AG09319 (cell line): ENCODE results near the gene NHERF1.

Experiments used
- DNase-seq: peaks from one replicate; pipeline ENCODE4 v3.0.0-alpha.2; 2010; ENCODE audit warnings: low read depth; ENCODE audit errors: extremely low read depth
- CTCF ChIP-seq: IDR thresholded peaks from 2 replicates; pipeline ENCODE4 v1.5.1; 2011; ENCODE audit warnings: low read depth, mild to moderate bottlenecking, inconsistent platforms, low read length, moderate library complexity

Gene NHERF1

GRCh38 chr17:74780443-74781238 lies 32.2 kb downstream of the NHERF1 start:
- DNase-seq: no peak
- no peak for TF ChIP-seq CTCF

- DNase-seq: no peak
- TF ChIP-seq CTCF: no peak
Observed at GRCh38 chr17:74782571-74782970, 34.1 kb downstream of the NHERF1 start.

- no peak for TF ChIP-seq CTCF
- DNase-seq: no peak
Observed at GRCh38 chr17:74784125-74784810, 35.8 kb downstream of the NHERF1 start.

DNA sequence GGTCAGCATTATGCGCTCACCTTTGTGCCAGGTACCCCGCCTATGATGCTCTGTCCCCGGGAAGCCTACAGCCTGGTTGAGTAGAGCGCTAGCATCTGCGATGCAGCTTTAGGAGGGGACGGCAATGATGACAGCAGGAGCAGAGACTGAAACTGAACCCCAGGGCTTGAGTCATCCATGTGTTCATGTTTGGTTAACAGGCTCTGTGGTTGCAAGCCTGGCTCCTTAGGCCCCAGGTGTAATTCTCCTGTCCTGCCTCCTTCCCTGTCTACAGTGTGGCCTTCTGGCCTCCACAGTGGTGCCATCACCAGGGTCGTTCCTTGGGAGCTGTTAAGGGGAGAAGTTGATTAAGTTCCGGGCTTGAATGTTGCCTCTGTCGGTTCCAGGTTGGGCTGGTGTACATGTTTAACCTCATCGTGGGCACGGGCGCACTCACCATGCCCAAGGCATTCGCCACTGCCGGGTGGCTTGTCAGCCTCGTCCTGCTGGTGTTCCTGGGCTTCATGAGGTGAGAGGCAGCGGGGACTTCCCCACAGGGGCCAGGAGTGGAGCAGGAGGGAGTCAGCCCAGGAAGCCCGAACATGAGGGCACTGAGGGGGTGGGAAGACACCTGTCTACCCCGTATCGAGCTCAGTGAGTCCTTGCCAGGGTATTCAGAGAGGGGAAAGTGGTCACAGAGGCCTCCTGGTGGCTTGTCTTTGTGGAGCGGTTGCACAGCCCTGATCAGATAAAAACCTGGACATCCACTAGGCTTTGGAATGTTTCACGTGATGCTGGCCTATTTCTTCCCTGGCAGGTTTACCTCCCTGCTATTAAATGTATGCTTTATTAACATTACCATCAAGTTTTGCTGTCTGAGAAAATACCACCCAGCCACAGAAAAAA lies 36.9 kb downstream of the NHERF1 start:
- no peak for TF ChIP-seq CTCF
- DNase-seq: no peak

- TF ChIP-seq CTCF: no peak
- DNase-seq: no peak
Observed at GRCh38 chr17:74785981-74786360, 37.5 kb downstream of the NHERF1 start.

GRCh38 chr17:74786431-74787055 lies 38.1 kb downstream of the NHERF1 start:
- no peak for TF ChIP-seq CTCF
- no peak for DNase-seq
